ENCODE results near the gene DCX. TPM values are rescaled to one million over a fixed set of nuclear protein-coding genes. Genes with fewer than 3 reads are reported as not detected.

The DCX gene
- total RNA-seq, 1 donor from 2014 or later = not detected

GRCh38 chrX:111328858-111329257 lies 83.1 kb downstream of the DCX start:
- TF ChIP-seq CTCF (IDR thresholded peaks at IDR 0.05; ENCODE audit: insufficient read depth, low read length, severe bottlenecking) = no peak
- Histone ChIP-seq H3K27me3 (ENCODE audit: control insufficient read depth, insufficient read depth, low read length) (no peaks in the 10 kb centered on the region), H3K4me3 (ENCODE audit: low read depth, low read length) (no peak overlapping the region), H3K36me3 (ENCODE audit: control insufficient read depth, insufficient read depth, low read length) (no peaks in the 10 kb centered on the region)
- DNase-seq (ENCODE audit: low read depth) (no peak), FAIRE-seq (no peak)

- DNase-seq (ENCODE audit: low read depth) (no peak), FAIRE-seq (no peak)
- Histone ChIP-seq H3K4me3 (ENCODE audit: low read depth, low read length) (no peak overlapping the region), H3K36me3 (ENCODE audit: control insufficient read depth, insufficient read depth, low read length) (no peaks in the 10 kb centered on the region), H3K27me3 (ENCODE audit: control insufficient read depth, insufficient read depth, low read length) (no peaks in the 10 kb centered on the region)
- TF ChIP-seq CTCF (IDR thresholded peaks at IDR 0.05; ENCODE audit: insufficient read depth, low read length, severe bottlenecking) = no peak
Observed at GRCh38 chrX:111322231-111322855, 89.6 kb downstream of the DCX start.

GRCh38 chrX:111319451-111319850 lies 92.5 kb downstream of the DCX start:
- no peak for DNase-seq (ENCODE audit: low read depth)
- no peak overlapping the region for H3K4me3 ChIP-seq (ENCODE audit: low read depth, low read length)
- FAIRE-seq = no peak
- TF ChIP-seq CTCF (IDR thresholded peaks at IDR 0.05; ENCODE audit: insufficient read depth, low read length, severe bottlenecking) = no peak
- H3K27me3 ChIP-seq (ENCODE audit: control insufficient read depth, insufficient read depth, low read length) = no peaks in the 10 kb centered on the region
- no peaks in the 10 kb centered on the region for H3K36me3 ChIP-seq (ENCODE audit: control insufficient read depth, insufficient read depth, low read length)

GRCh38 chrX:111318901-111319300 lies 93.1 kb downstream of the DCX start:
- no peak for FAIRE-seq
- Histone ChIP-seq H3K27me3 (ENCODE audit: control insufficient read depth, insufficient read depth, low read length) (no peaks in the 10 kb centered on the region), H3K36me3 (ENCODE audit: control insufficient read depth, insufficient read depth, low read length) (no peaks in the 10 kb centered on the region), H3K4me3 (ENCODE audit: low read depth, low read length) (no peak overlapping the region)
- TF ChIP-seq CTCF (IDR thresholded peaks at IDR 0.05; ENCODE audit: insufficient read depth, low read length, severe bottlenecking) = no peak
- no peak for DNase-seq (ENCODE audit: low read depth)

- H3K36me3 ChIP-seq (ENCODE audit: control insufficient read depth, insufficient read depth, low read length) = no peaks in the 10 kb centered on the region
- FAIRE-seq = no peak
- no peak for TF ChIP-seq CTCF (IDR thresholded peaks at IDR 0.05; ENCODE audit: insufficient read depth, low read length, severe bottlenecking)
- no peaks in the 10 kb centered on the region for H3K27me3 ChIP-seq (ENCODE audit: control insufficient read depth, insufficient read depth, low read length)
- DNase-seq (ENCODE audit: low read depth) = no peak
- H3K4me3 ChIP-seq (ENCODE audit: low read depth, low read length) = no peak overlapping the region
Observed at GRCh38 chrX:111309083-111309482, 102.9 kb downstream of the DCX start.

GRCh38 chrX:111308039-111308438 lies 104.0 kb downstream of the DCX start:
- H3K27me3 ChIP-seq (ENCODE audit: control insufficient read depth, insufficient read depth, low read length) = no peaks in the 10 kb centered on the region
- FAIRE-seq = no peak

More at GRCh38 chrX:111308039-111308438, 104.0 kb downstream of the DCX start:
- no peak for DNase-seq (ENCODE audit: low read depth)
- no peak for TF ChIP-seq CTCF (IDR thresholded peaks at IDR 0.05; ENCODE audit: insufficient read depth, low read length, severe bottlenecking)
- H3K36me3 ChIP-seq (ENCODE audit: control insufficient read depth, insufficient read depth, low read length) = no peaks in the 10 kb centered on the region
- no peak overlapping the region for H3K4me3 ChIP-seq (ENCODE audit: low read depth, low read length)
